Lower leg skin (tissue), 4 donors: Measurements from ENCODE around the gene IL15RA. TPM values are rescaled to one million over a fixed set of nuclear protein-coding genes. Genes with fewer than 3 reads are reported as not detected.

ENCODE experiments used
- DNase-seq, 2 donors: peaks; one replicate each; pipeline ENCODE4 v3.0.0-alpha.2; 2019; ENCODE audit warnings: low spot score in 2 of 2
- H3K4me3 ChIP-seq: fragments of 200-600 bp; sonication (generic); 2 replicates; pipeline ENCODE4 v1.5.1; 2017; ENCODE audit warnings: mild to moderate bottlenecking, low read depth; ENCODE audit not compliant: poor library complexity, severe bottlenecking
- CTCF ChIP-seq, 3 donors: fragments of 450-650 bp; IDR thresholded peaks; one replicate each; pipeline ENCODE4 v1.5.1; 2016; ENCODE audit warnings: antibody characterized with exemption in 3 of 3, mild to moderate bottlenecking in 3 of 3, moderate library complexity in 2 of 3
- POLR2A ChIP-seq, 2 donors: fragments of 450-650 bp; IDR thresholded peaks; one replicate each; pipeline ENCODE4 v1.6.1; 2016 to 2017; ENCODE audit warnings: antibody characterized with exemption in 2 of 2, mild to moderate bottlenecking in 1 of 2, moderate library complexity in 1 of 2
- WGBS, 2 donors: methylation state at CpG; one replicate each; pipeline ENCODE4 v1.1.5; 2018; 5-methylcytosine and 5-hydroxymethylcytosine counted together
- intact Hi-C: fragments of 100-400 bp; cut with DNase I; formaldehyde crosslinking; loops from one replicate; pipeline ENCODE4 v1.15.0; 2023; ENCODE audit warnings: low total_unique reads
- total RNA-seq, 4 donors: library from RNA; depleted of rRNA; stranded (reverse); fragments of >200 nt; gene quantifications; one replicate each; pipeline ENCODE4 v1.1.0, GENCODE V29; 2016

Gene IL15RA
- total RNA-seq, 4 donors from 2014 or later: 9.3 to 30.8 (median 24.8) TPM

- no peak for TF ChIP-seq CTCF (IDR thresholded peaks at IDR 0.05)
- TF ChIP-seq POLR2A (IDR thresholded peaks at IDR 0.05): no peak
- no peak overlapping the region for H3K4me3 ChIP-seq
- intact Hi-C loops: no loop called here
- DNase-seq: no peak
- 55 to 68% methylated on average over 4 of the region's 4 CpGs for WGBS, 2 donors
Measured at GRCh38 chr10:5918763-5919162, 58.6 kb downstream of the IL15RA start.

GRCh38 chr10:5917305-5917704, 60.0 kb downstream of the IL15RA start:
- TF ChIP-seq CTCF (IDR thresholded peaks at IDR 0.05) (no peak), POLR2A (IDR thresholded peaks at IDR 0.05) (no peak)
- no peak overlapping the region for H3K4me3 ChIP-seq
- no peak for DNase-seq
- intact Hi-C loops: no loop called here
- 95 to 97% methylated on average over 13 of the region's 13 CpGs for WGBS, 2 donors

- DNase-seq: no peak
- 91 to 96% methylated on average over 14 of the region's 14 CpGs for WGBS, 2 donors
- intact Hi-C loops: no loop called here
Measured at GRCh38 chr10:5915451-5915850, 61.9 kb downstream of the IL15RA start.

GRCh38 chr10:5913736-5914135, 63.6 kb downstream of the IL15RA start:
- WGBS, 2 donors: 95 to 96% methylated on average over 4 of the region's 4 CpGs
- intact Hi-C loops: no loop called here
- DNase-seq: no peak
- no peak overlapping the region for H3K4me3 ChIP-seq
- TF ChIP-seq CTCF (IDR thresholded peaks at IDR 0.05) (no peak), POLR2A (IDR thresholded peaks at IDR 0.05) (no peak)

More at GRCh38 chr10:5915451-5915850, 61.9 kb downstream of the IL15RA start:
- TF ChIP-seq POLR2A (IDR thresholded peaks at IDR 0.05): no peak
- no peak for TF ChIP-seq CTCF (IDR thresholded peaks at IDR 0.05)
- H3K4me3 ChIP-seq: no peak overlapping the region

- WGBS, 2 donors: 89 to 92% methylated on average over 4 of the region's 4 CpGs
Measured at GRCh38 chr10:5911670-5912069, 65.7 kb downstream of the IL15RA start.

More at GRCh38 chr10:5911670-5912069, 65.7 kb downstream of the IL15RA start:
- no peak for TF ChIP-seq CTCF (IDR thresholded peaks at IDR 0.05)
- TF ChIP-seq POLR2A (IDR thresholded peaks at IDR 0.05): no peak
- H3K4me3 ChIP-seq: no peak overlapping the region
- DNase-seq: no peak
- intact Hi-C loops: no loop called here
